H9 (cell line): ENCODE results near the gene INAFM1. TPM values are rescaled to one million over a fixed set of nuclear protein-coding genes. Genes with fewer than 3 reads are reported as not detected.

Experiments used
- DNase-seq: peaks from one replicate; pipeline ENCODE4 v3.0.0-alpha.2; 2017
- H2AFZ ChIP-seq: one replicate; pipeline ENCODE4 v1.6.1; 2013; ENCODE audit warnings: mild to moderate bottlenecking, low read length, control low read depth, moderate library complexity
- H2AK5ac ChIP-seq: 2 replicates; pipeline ENCODE4 v1.6.1; 2013; ENCODE audit warnings: low read length, control low read depth, mixed read lengths; ENCODE audit not compliant: insufficient read length
- H2BK120ac ChIP-seq: one replicate; pipeline ENCODE4 v1.6.1; 2013; ENCODE audit warnings: low read depth, mild to moderate bottlenecking, low read length, control low read depth, inconsistent platforms; ENCODE audit not compliant: poor library complexity, severe bottlenecking
- H2BK12ac ChIP-seq: 2 replicates; pipeline ENCODE4 v1.6.1; 2013; ENCODE audit warnings: low read length, control low read depth, mixed read lengths, low read depth; ENCODE audit not compliant: insufficient read length
- H2BK15ac ChIP-seq: 2 replicates; pipeline ENCODE4 v1.6.1; 2013; ENCODE audit warnings: low read depth, low read length, control low read depth
- H2BK20ac ChIP-seq: one replicate; pipeline ENCODE4 v1.6.1; 2013; ENCODE audit warnings: low read depth, mild to moderate bottlenecking, low read length, control low read depth, inconsistent platforms; ENCODE audit not compliant: poor library complexity, severe bottlenecking
- H2BK5ac ChIP-seq: 2 replicates; pipeline ENCODE4 v1.6.1; 2013; ENCODE audit warnings: low read length, control low read depth, mixed read lengths; ENCODE audit not compliant: insufficient read length
- H3K14ac ChIP-seq: 2 replicates; pipeline ENCODE4 v1.6.1; 2013; ENCODE audit warnings: low read length, control low read depth; ENCODE audit not compliant: insufficient read depth
- H3K18ac ChIP-seq: 2 replicates; pipeline ENCODE4 v1.6.1; 2013; ENCODE audit warnings: low read depth, mild to moderate bottlenecking, mixed read lengths, low read length, control low read depth; ENCODE audit not compliant: insufficient read length
- H3K23ac ChIP-seq: 2 replicates; pipeline ENCODE4 v1.6.1; 2013; ENCODE audit warnings: low read length, control low read depth, mixed read lengths, low read depth; ENCODE audit not compliant: insufficient read length
- H3K23me2 ChIP-seq: 2 replicates; pipeline ENCODE4 v1.6.1; 2013; ENCODE audit warnings: low read depth, mild to moderate bottlenecking, mixed read lengths, low read length, control low read depth; ENCODE audit not compliant: insufficient read length, poor library complexity, severe bottlenecking
- H3K27ac ChIP-seq: 2 replicates; pipeline ENCODE4 v1.5.1; 2013; ENCODE audit warnings: low read length, control low read depth, mixed read lengths, low read depth; ENCODE audit not compliant: insufficient read length
- H3K27me3 ChIP-seq: 2 replicates; pipeline ENCODE4 v1.6.1; 2013; ENCODE audit warnings: low read length, control low read depth, inconsistent platforms; ENCODE audit not compliant: insufficient read depth
- H3K4ac ChIP-seq: 2 replicates; pipeline ENCODE4 v1.6.1; 2013; ENCODE audit warnings: low read depth, mild to moderate bottlenecking, control low read depth, inconsistent platforms, low read length, moderate library complexity
- H3K4me1 ChIP-seq: 2 replicates; pipeline ENCODE4 v1.6.1; 2013; ENCODE audit warnings: low read length, control low read depth, inconsistent platforms; ENCODE audit not compliant: insufficient read depth
- H3K4me2 ChIP-seq: 2 replicates; pipeline ENCODE4 v1.6.1; 2013; ENCODE audit warnings: low read length, control low read depth, mixed read lengths; ENCODE audit not compliant: insufficient read length, insufficient read depth
- H3K56ac ChIP-seq: 2 replicates; pipeline ENCODE4 v1.6.1; 2013; ENCODE audit warnings: low read depth, mild to moderate bottlenecking, mixed read lengths, low read length, control low read depth; ENCODE audit not compliant: insufficient read length
- H3K79me1 ChIP-seq: 2 replicates; pipeline ENCODE4 v1.6.1; 2013; ENCODE audit warnings: low read depth, mild to moderate bottlenecking, moderate library complexity, low read length, control low read depth, inconsistent platforms; ENCODE audit not compliant: insufficient read depth, poor library complexity, severe bottlenecking
- H3K79me2 ChIP-seq: 2 replicates; pipeline ENCODE4 v1.6.1; 2013; ENCODE audit warnings: low read length, control low read depth, inconsistent platforms; ENCODE audit not compliant: insufficient read depth
- H3K9ac ChIP-seq: 2 replicates; pipeline ENCODE4 v1.6.1; 2013; ENCODE audit warnings: low read length, control low read depth, mixed read lengths; ENCODE audit not compliant: insufficient read length; ENCODE audit errors: extremely low read depth
- H3K9me3 ChIP-seq: one replicate; pipeline ENCODE4 v1.6.1; 2013; ENCODE audit warnings: low read depth, low read length, inconsistent platforms; ENCODE audit not compliant: control insufficient read depth
- H3T11ph ChIP-seq: one replicate; pipeline ENCODE4 v1.6.1; 2013; ENCODE audit warnings: mild to moderate bottlenecking, low read length, control low read depth, inconsistent platforms
- H4K20me1 ChIP-seq: one replicate; pipeline ENCODE4 v1.6.1; 2013; ENCODE audit not compliant: control insufficient read depth, insufficient read length, insufficient read depth
- H4K5ac ChIP-seq: 2 replicates; pipeline ENCODE4 v1.6.1; 2013; ENCODE audit warnings: low read depth, mild to moderate bottlenecking, mixed read lengths, low read length, control low read depth; ENCODE audit not compliant: insufficient read length
- H4K8ac ChIP-seq: replicated peaks from 2 replicates; pipeline ENCODE4 v1.6.1; 2013; ENCODE audit warnings: low read length, control low read depth, mixed read lengths, low read depth; ENCODE audit not compliant: insufficient read length
- H4K91ac ChIP-seq: 2 replicates; pipeline ENCODE4 v1.6.1; 2013; ENCODE audit warnings: low read depth, mild to moderate bottlenecking, moderate library complexity, mixed read lengths, low read length, control low read depth; ENCODE audit not compliant: insufficient read length
- H3K27ac Mint-ChIP-seq, 3 experiments: 2 replicates in 2 of 3; 3 replicates in 1 of 3; pipeline ENCODE4 v1.8.0; 2020 to 2021; ENCODE audit warnings: mixed read lengths in 3 of 3, mild to moderate bottlenecking in 1 of 3, moderate library complexity in 1 of 3
- H3K27me3 Mint-ChIP-seq: 2 replicates; pipeline ENCODE4 v1.8.0; 2021; ENCODE audit warnings: low read depth, mild to moderate bottlenecking, moderate library complexity, mixed read lengths
- H3K36me3 Mint-ChIP-seq, 3 experiments: 2 replicates in 2 of 3; 3 replicates in 1 of 3; pipeline ENCODE4 v1.8.0; 2020 to 2021; ENCODE audit warnings: low read depth in 3 of 3, mixed read lengths in 3 of 3; ENCODE audit not compliant: insufficient read depth in 1 of 3
- H3K4me1 Mint-ChIP-seq, 2 experiments: 2 replicates each; pipeline ENCODE4 v1.8.0; 2020; ENCODE audit warnings: mixed read lengths in 2 of 2
- H3K4me3 Mint-ChIP-seq, 2 experiments: 2 replicates in 1 of 2; 3 replicates in 1 of 2; pipeline ENCODE4 v1.8.0; 2020 to 2021; ENCODE audit warnings: mild to moderate bottlenecking in 2 of 2, mixed read lengths in 2 of 2, moderate library complexity in 1 of 2
- H3K9me3 Mint-ChIP-seq, 2 experiments: 2 replicates in 1 of 2; 3 replicates in 1 of 2; pipeline ENCODE4 v1.8.0; 2020; ENCODE audit warnings: mild to moderate bottlenecking in 2 of 2, mixed read lengths in 2 of 2, moderate library complexity in 1 of 2
- CTCF ChIP-seq: fragments of 200-600 bp; sonication (generic); conservative IDR thresholded peaks from 3 replicates; pipeline ENCODE4 v1.8.0; 2021; ENCODE audit warnings: antibody characterized with exemption, mild to moderate bottlenecking
- WGBS: extraction: QIAGEN DNeasy Blood & Tissue Kit; methylation state at CpG from one replicate; pipeline ENCODE4 v1.1.7; 2013; ENCODE audit warnings: missing lambda C conversion rate, low lambda C conversion rate, mixed read lengths; ENCODE audit not compliant: insufficient read length; ENCODE audit errors: extremely low coverage; 5-methylcytosine and 5-hydroxymethylcytosine counted together
- total RNA-seq: library from RNA; stranded (reverse); gene quantifications from 2 replicates; pipeline ENCODE4 v1.2.1, GENCODE V29; 2021

The INAFM1 gene
- total RNA-seq, 1 experiment from 2014 or later = 8.5 TPM

- Histone ChIP-seq H3K14ac (no peak overlapping the region), H3K23ac (no peak overlapping the region), H4K20me1 (no peaks in the 10 kb centered on the region), H3K27me3 (no peaks in the 10 kb centered on the region), H2BK12ac (no peak overlapping the region), H2AFZ (no peak overlapping the region), H2BK5ac (no peak overlapping the region), H3K4ac (no peak overlapping the region), H3K9me3 (no peaks in the 10 kb centered on the region), H2AK5ac (no peak overlapping the region), H2BK20ac (no peak overlapping the region), H2BK15ac (no peak overlapping the region), H4K91ac (no peak overlapping the region), H3K4me1 (no peaks in the 10 kb centered on the region), H3T11ph (no peak overlapping the region), H3K18ac (no peak overlapping the region), H4K5ac (no peak overlapping the region), H3K9ac (no peak overlapping the region), H3K79me2 (no peaks in the 10 kb centered on the region), H3K56ac (no peak overlapping the region), H3K23me2 (peaks cover 3% of the 10 kb centered on the region), H3K27ac (no peak overlapping the region), H2BK120ac (no peak overlapping the region), H4K8ac (no peak overlapping the region), H3K4me2 (no peak overlapping the region), H3K79me1 (no peaks in the 10 kb centered on the region)
- Mint-ChIP-seq H3K9me3 (no peaks in the 10 kb centered on the region; a peak in 1 of 5 replicates), H3K27ac (no peak overlapping the region), H3K4me1 (peaks cover 0 to 3% of the 10 kb centered on the region in 2 experiments; a peak in 1 of 4 replicates), H3K4me3 (no peak overlapping the region), H3K36me3 (no peaks in the 10 kb centered on the region; a peak in 1 of 7 replicates), H3K27me3 (peaks cover 9% of the 10 kb centered on the region)
- WGBS = no CpG with 5 or more reads among the region's 1 CpG
- TF ChIP-seq CTCF = no peak
- no peak for DNase-seq
These were observed 46.9 kb downstream of the INAFM1 start for GRCh38 chr19:47321630-47322029.
